Measurements from ENCODE around the gene PFN1.
A peak's percentile ranks its signal among the peaks of the same experiment; 100 is the strongest.

Gene PFN1

DNA sequence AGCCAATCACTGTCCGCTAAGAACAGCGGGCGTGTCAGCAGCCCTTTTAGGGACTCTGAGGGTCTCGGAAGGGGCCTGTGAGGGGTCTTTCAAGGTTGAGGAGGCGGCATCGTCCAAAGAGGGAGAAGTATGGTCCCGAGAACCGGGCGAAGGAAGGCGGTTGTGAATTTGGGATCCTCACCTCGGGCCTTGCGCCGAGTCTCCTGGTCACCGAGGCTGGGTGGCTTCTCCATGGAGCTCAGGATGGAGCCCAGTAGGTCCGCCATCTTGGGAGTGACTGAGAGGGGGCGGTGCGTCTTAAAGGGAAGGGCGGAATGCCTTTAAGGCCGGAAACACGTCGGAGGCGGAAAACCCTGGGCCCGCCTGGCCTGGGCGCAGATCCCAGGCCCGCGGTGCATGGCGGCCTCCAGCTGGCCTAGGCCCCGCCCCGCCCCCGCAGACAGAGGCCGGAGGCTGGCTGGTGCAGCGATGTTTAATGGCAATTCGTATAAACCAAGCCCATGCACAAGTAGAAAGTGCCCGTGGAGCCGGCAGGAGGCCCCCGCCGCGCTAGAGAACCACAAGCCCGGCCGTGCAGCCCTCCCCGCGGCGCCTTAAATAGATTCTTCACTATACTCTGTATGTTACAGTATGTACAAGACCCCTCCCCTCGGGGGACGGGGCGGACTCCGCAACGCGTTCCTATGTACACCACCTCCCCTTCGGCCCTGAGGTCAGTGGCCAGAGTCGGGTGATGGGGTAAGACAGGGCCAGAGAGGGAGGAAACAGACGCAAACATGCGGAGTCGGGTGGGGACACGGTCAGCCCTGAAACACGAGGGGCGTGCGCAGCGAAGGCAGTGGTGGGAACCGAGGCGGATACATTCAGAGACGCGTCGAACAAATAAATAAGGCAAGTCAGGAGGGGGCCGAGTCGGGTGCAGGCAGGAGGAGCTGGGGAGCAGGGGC, 19.5 kb upstream of the PFN1 start, which contains the start of gene SPAG7:
Gene SPAG7 (minus strand): TSS at position 279 of the 947 bp plus-strand sequence. CDS start 13 bp downstream, at position 266.
- peak; percentile 97 for DNase-seq (ENCODE audit: low read depth, low spot score)

DNA sequence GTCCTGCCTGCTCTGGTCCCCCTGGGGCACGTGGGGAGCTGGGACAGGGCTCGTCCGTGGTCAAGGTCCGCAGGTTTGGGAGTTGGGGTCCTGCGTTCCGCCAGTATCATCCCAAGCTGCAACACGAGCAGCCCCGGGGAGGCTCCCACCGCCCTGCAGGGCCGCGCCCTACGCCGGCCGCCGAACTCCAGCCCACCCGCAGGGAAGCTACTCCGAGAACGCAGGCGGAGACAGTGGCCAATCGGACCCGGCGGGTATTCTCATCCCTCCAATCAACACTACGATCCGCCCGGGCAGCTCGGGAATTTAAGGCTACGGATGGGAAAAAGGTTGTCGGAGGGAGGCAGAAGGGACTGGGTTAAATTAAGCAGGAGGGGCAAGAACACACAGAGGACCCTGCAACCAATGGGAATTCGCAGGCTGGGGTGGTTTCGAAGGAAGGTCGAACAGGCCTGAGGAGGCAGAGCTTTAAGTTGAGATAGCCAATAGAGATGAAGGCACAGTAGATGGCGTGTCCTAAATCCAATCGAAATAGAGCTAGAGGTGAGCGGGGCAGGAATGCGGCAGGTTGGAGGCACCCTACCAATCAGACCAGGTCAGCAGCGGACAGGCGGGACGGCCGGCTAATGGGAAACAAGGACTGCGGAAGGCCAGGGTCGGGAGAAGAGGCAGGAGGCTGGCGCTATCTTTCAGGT, 18.7 kb upstream of the PFN1 start:
- DNase-seq (ENCODE audit: low read depth, low spot score): peak; percentile 99

DNA sequence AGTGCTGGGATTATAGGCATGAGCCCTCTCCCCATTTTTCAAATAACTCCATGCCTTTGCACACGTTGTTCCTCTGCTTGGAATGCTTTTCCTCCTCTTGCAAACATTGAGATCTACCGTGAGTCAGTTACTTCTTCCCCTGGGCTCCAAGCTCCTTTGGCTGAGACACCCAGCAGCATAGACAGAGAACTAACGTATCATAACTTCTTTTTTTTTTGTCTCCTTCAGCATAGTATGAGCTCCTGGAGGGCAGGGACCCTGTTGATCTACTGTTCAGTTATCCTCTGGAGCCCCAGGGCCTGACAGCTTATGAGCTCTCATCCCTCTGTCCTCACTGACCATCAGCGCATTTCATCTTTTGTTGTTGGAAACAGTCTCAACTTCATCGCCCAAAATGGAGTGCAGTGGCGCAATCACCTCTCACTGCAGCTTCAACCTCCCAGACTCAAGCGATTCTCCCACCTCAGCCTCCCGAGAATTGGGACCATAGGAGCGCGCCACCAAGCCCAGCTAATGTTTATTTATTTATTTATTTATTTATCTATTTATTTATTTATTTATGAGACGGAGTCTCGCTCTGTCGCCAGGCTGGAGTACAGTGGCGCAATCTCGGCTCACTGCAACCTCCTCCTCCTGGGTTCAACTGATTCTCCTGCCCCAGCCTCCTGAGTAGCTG, 17.1 kb upstream of the PFN1 start:
- DNase-seq (ENCODE audit: low read depth, low spot score): no peak

DNA sequence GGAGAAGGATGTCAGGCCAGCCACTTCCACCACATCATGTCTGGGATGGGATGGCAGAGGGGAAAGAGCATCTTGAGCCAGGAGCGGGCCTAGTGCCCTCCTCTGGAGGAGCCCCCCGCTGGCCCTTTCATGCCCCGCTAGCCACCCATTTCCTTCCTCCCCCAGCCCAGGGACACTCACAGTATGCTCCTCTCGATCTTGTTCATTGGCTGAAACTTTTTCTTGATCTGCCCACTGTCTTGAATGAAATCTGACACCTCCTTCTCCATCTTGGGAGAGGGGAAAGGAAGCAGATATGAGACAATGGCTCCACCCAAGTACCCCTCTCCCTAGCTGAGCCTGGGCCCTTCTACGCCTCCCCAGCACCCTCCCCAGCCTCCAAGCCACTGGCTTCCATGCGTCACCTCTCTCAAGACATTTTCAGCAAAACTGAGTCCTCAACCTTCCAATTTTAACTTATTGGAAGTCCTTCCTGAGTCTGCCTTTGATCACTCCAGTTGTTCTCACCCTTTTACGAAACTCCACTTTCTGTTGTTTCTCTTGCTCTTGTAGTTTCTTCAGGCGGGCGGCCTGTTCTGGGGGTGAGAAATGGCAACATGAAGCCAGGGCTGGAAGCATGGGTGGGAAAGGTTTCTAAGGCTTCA, 12.1 kb upstream of the PFN1 start:
- DNase-seq (ENCODE audit: low read depth, low spot score): no peak

DNA sequence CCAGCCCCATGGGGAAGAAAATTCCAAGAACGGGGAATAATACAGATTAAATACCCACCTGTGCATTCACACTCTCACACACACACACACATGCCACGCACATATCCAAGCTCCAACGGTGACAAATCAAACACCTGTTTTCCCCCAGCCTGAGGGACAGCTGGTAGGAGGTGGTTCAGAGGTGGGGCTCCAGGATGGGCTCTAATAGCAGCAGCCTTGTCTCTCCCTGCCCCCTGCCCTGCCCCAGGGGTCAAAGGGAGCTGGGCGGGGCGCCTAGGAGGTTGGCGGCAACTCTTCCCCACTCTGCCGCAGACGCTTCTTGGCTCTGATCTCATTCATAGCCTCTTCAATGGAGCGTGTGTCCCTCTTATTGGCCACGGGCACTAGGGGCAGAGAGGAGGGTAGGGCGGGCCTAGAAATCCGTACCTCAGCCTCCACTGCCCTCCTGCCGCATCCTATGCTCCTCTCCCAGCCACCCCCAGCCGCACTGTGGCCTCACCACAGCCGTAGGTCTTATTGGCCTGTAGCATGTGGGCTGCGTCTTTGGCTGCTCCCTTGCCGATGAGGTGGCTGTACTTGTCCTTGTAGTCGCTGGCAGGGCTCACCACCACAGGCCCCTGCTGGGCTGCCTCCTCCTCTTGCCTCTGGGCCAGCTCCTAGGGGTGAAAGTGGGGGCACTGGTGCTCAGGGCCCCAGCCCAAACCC, 11.1 kb upstream of the PFN1 start:
- no peak for DNase-seq (ENCODE audit: low read depth, low spot score)

DNA sequence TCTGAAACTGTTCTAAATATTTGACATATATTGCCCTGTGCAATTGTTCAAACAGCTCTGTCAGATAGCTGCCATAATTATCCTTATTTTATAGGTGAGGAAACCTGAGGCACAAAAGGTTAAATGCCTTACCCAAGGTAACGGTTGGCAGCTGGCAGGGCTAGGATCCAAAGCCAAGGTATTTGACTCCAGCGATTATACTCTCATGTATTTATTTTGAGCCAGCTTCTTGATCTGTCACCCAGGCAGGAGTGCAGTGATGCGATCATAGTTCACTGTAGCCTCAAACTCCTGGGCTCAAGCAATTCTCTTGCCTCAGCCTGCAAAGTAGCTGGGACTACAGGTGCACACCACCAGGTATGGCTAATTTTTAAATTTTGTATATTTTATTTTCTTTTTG, 9.8 kb upstream of the PFN1 start:
- DNase-seq (ENCODE audit: low read depth, low spot score): no peak

DNA sequence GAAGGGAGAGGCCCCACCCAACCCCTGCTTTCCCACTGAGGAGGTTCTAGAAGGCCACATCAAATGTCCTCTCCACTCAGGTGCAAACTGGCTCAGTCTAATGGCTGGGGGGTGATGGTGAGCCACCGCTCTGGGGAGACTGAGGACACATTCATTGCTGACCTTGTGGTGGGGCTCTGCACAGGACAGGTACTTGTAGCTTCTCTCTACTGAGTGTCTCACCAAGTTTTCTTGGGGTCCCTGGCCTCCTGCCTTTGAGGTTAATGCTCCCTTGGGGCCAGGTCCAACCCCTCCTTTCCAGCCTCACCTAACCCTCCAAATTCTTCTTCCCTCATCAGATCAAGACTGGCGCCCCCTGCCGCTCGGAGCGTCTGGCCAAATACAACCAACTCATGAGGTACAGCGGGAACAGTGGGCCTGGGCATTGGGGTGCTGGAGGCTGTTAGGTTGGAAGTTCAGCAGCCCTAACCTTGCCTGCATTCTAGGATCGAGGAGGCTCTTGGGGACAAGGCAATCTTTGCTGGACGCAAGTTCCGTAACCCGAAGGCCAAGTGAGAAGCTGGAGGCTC, 8.2 kb upstream of the PFN1 start:
- DNase-seq (ENCODE audit: low read depth, low spot score): no peak

DNA sequence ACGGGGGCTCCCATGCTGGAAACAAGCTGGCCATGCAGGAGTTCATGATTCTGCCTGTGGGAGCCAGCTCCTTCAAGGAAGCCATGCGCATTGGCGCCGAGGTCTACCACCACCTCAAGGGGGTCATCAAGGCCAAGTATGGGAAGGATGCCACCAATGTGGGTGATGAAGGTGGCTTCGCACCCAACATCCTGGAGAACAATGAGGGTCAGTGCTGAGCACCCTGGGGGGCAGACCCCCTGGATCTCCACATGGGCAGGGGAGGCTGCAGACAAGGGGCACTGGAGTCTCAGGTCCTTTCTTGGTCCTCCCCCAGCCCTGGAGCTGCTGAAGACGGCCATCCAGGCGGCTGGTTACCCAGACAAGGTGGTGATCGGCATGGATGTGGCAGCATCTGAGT, 6.8 kb upstream of the PFN1 start:
- DNase-seq (ENCODE audit: low read depth, low spot score): no peak

DNA sequence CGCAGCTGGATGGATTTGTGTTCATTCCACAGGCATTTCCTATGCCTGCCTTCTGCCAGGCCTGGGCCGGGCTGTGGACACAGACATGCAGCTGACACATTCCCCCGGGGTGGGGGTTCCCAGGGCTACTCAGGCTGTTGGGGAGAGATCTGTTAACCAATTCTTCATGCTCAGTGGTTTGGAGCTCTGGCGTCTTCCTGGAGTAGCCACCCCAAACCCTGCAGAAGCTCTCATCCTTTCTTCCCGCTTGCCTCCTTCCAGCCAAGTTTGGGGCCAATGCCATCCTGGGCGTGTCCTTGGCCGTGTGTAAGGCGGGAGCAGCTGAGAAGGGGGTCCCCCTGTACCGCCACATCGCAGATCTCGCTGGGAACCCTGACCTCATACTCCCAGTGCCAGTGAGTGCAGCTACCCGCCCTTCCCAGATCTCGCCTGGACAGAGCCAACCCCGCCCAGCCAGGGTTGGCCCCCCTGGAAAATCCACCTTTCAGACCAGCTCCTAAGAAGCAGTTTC, 5.2 kb upstream of the PFN1 start:
- no peak for DNase-seq (ENCODE audit: low read depth, low spot score)

DNA sequence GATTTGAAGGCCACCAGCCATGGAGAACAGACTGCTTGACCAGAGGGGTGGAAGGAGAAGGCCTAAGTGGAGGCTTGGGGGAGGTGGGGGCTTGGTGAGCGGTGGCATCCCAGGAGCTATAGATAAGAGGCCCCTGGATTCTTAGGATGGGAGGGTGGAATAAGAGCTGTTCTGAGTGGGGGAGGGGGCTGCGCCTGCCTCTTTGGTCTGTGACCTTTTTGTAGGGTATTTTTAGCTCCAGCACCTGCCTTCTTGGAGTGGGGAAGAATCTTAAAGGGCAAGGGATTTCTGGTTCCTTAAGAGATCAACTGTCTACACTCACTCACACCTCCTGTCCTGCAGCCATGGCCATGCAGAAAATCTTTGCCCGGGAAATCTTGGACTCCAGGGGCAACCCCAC, 3.2 kb upstream of the PFN1 start:
- DNase-seq (ENCODE audit: low read depth, low spot score): no peak

DNA sequence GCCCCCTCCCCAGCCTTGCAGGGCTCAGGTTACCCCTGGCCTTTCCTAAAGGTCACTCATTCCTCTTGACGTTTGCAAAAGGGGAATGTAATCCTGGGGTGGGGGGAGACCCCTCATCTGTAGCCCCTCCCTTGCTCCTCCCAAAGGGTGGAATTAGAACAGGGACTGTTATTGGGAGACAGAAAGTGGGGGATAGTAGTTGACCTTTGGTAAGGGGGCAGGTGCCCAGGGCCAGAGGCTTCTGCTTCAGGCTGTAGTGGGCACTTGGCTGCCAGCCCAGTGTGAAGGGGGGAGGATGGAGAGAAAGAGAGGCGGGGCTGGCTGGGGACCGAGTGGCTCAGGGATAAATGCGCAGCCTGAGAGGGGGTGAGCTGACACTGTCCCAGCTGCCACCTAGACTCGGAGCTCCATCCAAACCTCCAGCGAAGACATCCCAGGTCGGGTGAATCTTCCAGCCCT, 2.4 kb upstream of the PFN1 start, which contains the start of gene ENO3:
Gene ENO3 (plus strand): TSS at position 374 of the 459 bp plus-strand sequence. CDS start 711 bp downstream, outside the sequence.
- DNase-seq (ENCODE audit: low read depth, low spot score): no peak

DNA sequence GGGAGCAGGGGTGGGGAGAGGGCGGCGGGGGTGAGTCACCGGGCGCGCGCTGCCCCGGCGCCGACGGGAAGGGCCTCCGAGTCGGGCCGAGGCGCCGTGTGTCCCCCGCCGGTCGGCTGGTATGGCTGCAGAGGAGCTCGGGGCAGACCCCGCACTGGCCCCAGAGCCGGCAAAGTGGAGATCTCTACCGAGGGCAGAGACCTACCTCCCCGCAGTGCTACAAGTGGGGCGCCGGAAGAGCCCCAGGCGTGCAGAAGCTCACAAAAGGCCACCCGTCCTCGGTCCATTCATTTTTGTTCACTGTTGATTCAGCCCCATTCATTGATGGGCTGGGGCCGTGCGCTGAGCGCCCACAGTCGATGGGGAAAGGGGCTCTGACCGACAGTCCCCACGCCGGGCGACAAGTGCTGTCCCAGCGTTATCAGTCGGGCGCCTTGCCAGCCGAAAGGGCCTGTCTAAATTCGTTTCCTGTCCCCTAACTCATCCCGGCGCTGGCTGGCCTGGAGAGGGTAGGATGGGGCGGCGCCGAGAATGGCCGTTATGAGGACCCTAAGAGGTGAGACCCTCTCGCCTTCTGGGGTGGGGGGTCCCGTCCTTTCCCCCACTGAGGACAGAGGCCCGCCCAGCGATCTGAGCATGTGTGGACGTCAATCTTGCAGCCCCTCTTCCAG, 1.9 kb upstream of the PFN1 start:
- no peak for DNase-seq (ENCODE audit: low read depth, low spot score)

DNA sequence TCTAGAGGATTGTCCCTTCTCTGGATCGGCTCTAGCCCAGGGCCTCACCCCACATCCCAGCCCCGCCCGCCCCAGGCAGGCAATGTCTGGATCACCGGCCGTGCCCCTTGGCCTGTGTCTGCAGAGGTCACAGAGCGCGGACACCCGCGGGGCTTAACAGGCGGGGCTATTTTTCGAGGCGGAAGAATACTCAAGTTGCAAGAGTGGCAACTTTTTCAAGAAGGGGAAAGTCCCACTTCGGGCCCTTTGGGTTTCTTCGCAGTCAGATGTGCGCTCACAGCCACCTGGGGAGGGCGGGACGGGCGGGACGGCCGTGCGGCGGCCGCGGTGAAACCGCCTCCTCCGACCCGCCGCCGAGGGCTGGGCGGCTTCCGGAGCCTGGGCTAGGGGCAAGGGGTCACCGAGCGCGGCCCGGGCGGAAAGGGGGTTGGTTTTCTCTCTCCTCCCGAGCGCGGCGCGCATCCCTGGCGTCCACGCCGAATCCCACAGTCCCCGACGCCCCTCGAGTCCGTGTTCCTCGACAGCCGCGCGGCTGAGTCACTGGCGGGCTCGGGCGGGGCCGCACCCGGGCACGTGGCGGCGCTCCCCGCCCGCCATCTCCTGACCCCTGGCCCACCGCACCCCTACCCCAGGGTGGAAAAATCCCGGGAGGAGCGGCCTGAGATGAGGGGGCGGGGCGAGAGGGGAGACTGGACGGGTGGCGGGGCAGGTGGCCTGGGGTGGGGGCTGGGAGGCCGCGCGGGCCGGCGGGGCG, 1.2 kb upstream of the PFN1 start:
- DNase-seq (ENCODE audit: low read depth, low spot score): no peak

DNA sequence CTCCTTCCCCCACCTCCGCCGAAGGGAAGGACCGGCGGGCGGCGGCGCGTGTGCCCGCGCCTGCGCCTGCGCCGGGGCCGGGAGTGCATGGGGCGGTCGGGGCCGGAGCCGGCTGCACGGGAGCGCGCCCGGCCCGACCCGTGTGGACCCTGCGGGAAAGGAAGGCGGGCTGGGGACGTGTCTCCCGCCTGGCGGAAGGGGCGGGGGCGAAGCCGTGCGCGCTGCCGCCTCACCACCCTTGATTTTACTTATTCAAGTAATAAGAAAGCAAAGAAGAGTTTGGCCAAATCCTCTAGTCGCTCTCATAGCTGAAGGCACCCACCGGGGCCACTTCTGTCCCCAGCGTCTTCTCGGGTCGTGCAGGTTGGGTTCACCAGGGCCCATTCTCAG, 596 bp upstream of the PFN1 start:
- DNase-seq (ENCODE audit: low read depth, low spot score): peak; percentile 73

DNA sequence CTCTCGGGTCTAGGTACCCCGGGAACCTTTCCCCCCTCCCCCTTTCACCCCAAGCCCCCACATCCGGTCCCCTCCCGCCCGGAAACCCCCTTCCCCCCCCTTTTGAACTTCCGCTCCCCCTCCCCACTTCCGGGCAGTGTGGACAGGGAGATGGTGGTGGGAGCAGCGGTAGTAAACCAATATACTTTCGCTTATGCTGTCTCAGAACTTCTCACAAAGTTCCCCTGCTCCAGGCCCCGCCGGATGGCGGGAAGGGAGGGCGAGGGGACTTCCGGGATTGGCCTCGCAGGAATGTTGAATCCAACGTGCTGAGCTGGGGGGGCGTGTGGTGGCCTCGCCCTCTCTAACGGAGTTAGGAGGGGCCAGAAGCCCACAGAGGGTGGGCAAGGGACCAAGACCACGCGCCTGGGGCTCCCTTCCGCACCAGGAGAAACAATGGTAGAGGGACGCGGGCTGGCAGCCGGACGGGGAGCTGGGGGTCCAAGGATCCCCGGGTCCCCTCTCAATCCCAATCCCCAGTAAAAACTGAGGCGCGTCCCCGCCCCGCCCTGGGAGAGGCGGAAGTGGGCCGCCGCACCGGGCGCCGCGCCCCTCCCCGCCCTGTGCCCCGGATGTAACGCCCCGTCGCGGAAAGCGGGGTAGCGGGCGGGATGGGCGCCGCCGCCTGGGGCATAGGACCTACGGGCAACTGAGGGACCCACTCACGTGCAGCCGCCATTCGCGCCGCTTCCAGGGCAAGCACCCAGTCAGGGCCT, 742 bp downstream of the PFN1 start:
- no peak for DNase-seq (ENCODE audit: low read depth, low spot score)

DNA sequence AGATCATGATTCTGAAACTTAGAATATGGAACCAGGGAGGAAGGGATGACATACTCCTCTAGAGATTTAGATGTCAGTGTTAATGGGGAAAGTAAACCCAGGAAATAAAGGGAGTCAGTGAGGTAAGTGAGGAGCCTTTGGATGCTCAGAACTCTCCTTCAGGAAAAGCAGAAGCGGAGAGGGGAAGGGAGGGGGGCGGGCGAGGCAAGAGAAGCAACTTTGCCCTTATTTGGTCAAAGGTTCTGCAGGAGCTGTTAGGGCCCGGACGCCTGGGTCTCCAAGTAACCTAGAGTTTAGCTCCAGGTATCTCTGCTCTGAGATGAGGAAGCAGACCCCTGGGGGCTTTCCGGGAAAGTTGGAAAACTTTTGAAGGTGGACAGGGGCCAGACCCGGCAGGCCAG, 1.3 kb downstream of the PFN1 start:
- no peak for DNase-seq (ENCODE audit: low read depth, low spot score)

DNA sequence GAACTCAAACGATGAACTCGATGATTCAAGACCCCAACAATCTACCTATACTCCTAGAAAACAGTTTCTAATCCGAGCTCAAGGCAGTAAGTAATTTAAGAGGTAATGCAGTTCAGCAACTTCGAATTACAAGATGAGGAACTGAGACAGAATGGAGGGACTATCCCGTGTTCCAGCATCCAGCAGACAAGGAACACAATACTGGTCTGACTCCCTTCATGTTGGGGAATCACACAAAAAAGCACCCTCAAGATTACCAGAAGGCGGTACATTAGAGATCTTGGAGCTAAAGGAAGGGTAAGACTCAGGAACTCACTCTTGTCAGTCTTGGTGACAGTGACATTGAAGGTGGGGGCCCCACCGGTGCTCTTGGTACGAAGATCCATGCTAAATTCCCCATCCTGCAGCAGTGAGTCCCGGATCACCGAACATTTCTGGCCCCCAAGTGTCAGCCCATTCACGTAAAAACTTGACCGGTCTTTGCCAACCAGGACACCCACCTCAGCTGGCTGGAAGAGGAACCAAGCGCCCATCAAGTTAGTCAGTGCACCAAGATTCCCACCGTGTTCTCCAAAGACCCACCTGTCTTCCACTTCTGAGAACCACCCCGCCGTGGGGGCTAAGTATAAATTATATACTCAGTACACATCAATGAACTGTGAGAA, 1.9 kb downstream of the PFN1 start:
- DNase-seq (ENCODE audit: low read depth, low spot score): no peak

DNA sequence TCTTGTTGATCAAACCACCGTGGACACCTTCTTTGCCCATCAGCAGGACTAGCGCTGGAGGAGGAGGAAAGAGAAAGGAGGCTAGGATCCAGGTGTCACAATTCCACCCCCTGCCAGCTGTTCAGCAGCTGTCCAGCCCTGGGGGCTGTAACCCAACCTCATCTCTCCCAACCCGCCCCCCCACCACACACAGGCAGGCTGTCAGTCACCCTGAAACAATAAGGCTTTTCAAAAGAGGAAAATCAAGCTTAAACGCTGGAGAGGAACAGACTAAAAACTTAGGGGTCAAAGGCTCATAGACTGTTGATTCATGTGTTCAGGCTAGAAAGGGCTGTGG, 2.4 kb downstream of the PFN1 start:
- DNase-seq (ENCODE audit: low read depth, low spot score): no peak

All from smooth muscle cell of the brain vasculature (primary cell).